NCI-H2107 treated with DMSO at 0.1 percent for 48 hours (cell line): ENCODE results near the gene TENT4B.

ENCODE experiments used
- DNase-seq: peaks from one replicate; lab custom pipeline; 2025; ENCODE audit not compliant: unreplicated experiment; lab: John Stamatoyannopoulos, UW

Gene TENT4B

GRCh38 chr16:50268352-50268751 lies 115.2 kb downstream of the TENT4B start:
- no peak for DNase-seq

GRCh38 chr16:50269061-50269705 lies 116.1 kb downstream of the TENT4B start:
- DNase-seq = no peak

GRCh38 chr16:50269769-50270509 lies 116.8 kb downstream of the TENT4B start:
- DNase-seq = no peak

- no peak for DNase-seq
These were observed 117.5 kb downstream of the TENT4B start for GRCh38 chr16:50270510-50271147.

GRCh38 chr16:50271148-50272041 lies 118.3 kb downstream of the TENT4B start:
- no peak for DNase-seq

- no peak for DNase-seq
These were observed 119.0 kb downstream of the TENT4B start for GRCh38 chr16:50272111-50272571.

- no peak for DNase-seq
These were observed 119.7 kb downstream of the TENT4B start for GRCh38 chr16:50272687-50273381.

- DNase-seq = no peak
These were observed 120.2 kb downstream of the TENT4B start for GRCh38 chr16:50273382-50273690.

GRCh38 chr16:50273888-50274325 lies 120.8 kb downstream of the TENT4B start:
- no peak for DNase-seq

GRCh38 chr16:50274326-50275097 lies 121.4 kb downstream of the TENT4B start:
- no peak for DNase-seq

GRCh38 chr16:50275098-50275415 lies 122.0 kb downstream of the TENT4B start:
- no peak for DNase-seq

GRCh38 chr16:50275428-50276325 lies 122.6 kb downstream of the TENT4B start:
- DNase-seq = no peak

GRCh38 chr16:50276326-50276640 lies 123.2 kb downstream of the TENT4B start:
- no peak for DNase-seq

- DNase-seq = no peak
These were observed 123.9 kb downstream of the TENT4B start for GRCh38 chr16:50276801-50277555.

GRCh38 chr16:50278251-50278650 lies 125.1 kb downstream of the TENT4B start:
- DNase-seq = no peak

- DNase-seq = no peak
These were observed 126.4 kb downstream of the TENT4B start for GRCh38 chr16:50279504-50279865.

GRCh38 chr16:50280932-50281331 lies 127.8 kb downstream of the TENT4B start:
- DNase-seq = no peak
